ENCODE data around the gene HEATR1. TPM values are rescaled to one million over a fixed set of nuclear protein-coding genes. Genes with fewer than 3 reads are reported as not detected.

HEATR1 gene
- total RNA-seq, 1 donor from 2014 or later, result 27.4 TPM

DNA sequence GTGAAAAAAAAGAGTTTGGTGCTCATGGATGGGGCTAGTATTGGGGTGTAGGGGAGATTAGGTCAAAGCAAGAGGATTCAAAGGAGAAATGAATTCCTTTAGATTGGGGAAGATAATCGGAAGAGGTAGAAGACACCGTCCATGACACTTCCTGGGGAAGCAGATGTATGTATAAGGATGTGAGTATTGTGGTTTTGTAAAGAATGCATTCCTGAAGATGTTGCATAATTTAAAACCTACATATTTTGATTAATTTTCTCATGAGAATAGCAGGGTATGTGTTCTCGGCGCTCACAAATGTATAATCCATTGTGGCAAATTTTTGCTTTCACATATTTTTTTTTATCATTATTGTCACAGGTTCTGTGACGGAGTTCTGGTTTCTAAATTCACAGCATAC lies 86.0 kb downstream of the HEATR1 start:
- Histone ChIP-seq H3K27me3 (ENCODE audit: control insufficient read depth, insufficient read depth, low read length) (no peaks in the 10 kb centered on the region), H3K4me3 (ENCODE audit: low read depth, low read length) (no peak overlapping the region), H3K36me3 (ENCODE audit: control insufficient read depth, insufficient read depth, low read length) (no peaks in the 10 kb centered on the region)
- TF ChIP-seq, protein P1, sequence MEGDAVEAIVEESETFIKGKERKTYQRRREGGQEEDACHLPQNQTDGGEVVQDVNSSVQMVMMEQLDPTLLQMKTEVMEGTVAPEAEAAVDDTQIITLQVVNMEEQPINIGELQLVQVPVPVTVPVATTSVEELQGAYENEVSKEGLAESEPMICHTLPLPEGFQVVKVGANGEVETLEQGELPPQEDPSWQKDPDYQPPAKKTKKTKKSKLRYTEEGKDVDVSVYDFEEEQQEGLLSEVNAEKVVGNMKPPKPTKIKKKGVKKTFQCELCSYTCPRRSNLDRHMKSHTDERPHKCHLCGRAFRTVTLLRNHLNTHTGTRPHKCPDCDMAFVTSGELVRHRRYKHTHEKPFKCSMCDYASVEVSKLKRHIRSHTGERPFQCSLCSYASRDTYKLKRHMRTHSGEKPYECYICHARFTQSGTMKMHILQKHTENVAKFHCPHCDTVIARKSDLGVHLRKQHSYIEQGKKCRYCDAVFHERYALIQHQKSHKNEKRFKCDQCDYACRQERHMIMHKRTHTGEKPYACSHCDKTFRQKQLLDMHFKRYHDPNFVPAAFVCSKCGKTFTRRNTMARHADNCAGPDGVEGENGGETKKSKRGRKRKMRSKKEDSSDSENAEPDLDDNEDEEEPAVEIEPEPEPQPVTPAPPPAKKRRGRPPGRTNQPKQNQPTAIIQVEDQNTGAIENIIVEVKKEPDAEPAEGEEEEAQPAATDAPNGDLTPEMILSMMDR (IDR thresholded peaks at IDR 0.05; ENCODE audit: insufficient read depth, low read length, poor library complexity, severe bottlenecking), result no peak
- DNase-seq (ENCODE audit: low read depth), result no peak

DNA sequence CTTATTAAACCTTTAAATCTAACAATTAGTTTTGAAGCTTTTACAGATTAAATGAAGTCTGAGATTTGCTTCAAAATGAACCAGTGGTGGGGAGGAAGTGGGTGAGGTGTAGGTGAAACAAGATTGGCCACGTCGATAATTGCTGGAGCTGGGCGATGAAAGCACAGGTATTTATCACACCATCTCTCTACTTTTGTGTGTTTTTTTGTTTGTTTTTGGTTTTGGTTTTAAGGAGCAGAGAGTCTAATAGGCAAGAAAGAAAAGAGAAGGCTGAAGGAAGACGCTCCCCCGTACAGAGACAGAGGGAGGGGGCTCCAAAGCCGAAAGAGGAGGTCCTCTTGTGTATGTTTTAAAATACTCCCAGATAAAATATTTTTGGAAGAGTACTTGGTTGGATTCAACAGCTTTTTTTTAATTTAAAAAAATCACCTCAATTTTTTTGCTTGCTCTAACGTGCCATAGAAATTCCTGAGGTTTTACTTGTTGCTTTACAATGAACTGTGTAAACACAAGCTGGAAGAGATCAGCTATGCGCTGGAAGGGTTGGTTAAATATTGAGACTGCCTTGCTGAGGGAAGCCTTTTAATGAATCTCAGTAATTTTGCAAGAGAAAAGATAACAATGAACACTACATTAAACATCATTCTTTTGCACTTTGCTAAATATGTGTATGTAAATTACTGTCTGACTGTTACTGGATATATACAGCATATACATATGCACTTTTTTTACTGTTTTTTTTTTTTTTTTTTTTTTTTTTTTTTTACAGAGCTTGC lies 87.2 kb downstream of the HEATR1 start:
- no peak for DNase-seq (ENCODE audit: low read depth)
- Histone ChIP-seq H3K36me3 (ENCODE audit: control insufficient read depth, insufficient read depth, low read length) (no peaks in the 10 kb centered on the region), H3K4me3 (ENCODE audit: low read depth, low read length) (no peak overlapping the region), H3K27me3 (ENCODE audit: control insufficient read depth, insufficient read depth, low read length) (no peaks in the 10 kb centered on the region)
- TF ChIP-seq, protein P1 (IDR thresholded peaks at IDR 0.05; ENCODE audit: insufficient read depth, low read length, poor library complexity, severe bottlenecking), result no peak

DNA sequence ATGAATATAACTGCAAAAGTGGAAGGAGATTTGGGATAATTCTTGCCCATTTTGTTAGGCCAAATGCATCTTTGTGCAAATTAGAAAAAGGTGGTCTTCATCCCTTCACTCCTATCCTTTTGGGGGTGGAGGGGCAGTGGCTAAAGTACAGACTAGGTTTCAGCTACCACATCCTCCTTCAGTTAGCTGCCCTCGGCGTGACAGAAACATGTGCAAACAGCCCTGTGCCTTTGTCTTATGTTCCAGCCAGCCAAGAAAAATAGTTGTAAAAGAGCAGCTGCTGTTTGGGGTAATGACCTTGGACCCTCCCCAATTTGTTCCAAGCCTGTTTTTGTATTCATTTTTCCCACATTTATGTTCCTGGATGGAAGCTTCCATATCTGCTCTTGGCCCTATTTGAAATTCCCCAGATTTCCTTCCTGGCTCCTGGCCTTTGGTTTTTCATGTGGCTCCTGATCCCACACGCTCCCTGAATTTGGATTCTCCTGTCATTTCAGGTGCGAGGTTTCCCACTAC lies 88.8 kb downstream of the HEATR1 start:
- Histone ChIP-seq H3K4me3 (ENCODE audit: low read depth, low read length) (no peak overlapping the region), H3K27me3 (ENCODE audit: control insufficient read depth, insufficient read depth, low read length) (no peaks in the 10 kb centered on the region), H3K36me3 (ENCODE audit: control insufficient read depth, insufficient read depth, low read length) (no peaks in the 10 kb centered on the region)
- TF ChIP-seq, protein P1 (IDR thresholded peaks at IDR 0.05; ENCODE audit: insufficient read depth, low read length, poor library complexity, severe bottlenecking), result no peak
- no peak for DNase-seq (ENCODE audit: low read depth)

DNA sequence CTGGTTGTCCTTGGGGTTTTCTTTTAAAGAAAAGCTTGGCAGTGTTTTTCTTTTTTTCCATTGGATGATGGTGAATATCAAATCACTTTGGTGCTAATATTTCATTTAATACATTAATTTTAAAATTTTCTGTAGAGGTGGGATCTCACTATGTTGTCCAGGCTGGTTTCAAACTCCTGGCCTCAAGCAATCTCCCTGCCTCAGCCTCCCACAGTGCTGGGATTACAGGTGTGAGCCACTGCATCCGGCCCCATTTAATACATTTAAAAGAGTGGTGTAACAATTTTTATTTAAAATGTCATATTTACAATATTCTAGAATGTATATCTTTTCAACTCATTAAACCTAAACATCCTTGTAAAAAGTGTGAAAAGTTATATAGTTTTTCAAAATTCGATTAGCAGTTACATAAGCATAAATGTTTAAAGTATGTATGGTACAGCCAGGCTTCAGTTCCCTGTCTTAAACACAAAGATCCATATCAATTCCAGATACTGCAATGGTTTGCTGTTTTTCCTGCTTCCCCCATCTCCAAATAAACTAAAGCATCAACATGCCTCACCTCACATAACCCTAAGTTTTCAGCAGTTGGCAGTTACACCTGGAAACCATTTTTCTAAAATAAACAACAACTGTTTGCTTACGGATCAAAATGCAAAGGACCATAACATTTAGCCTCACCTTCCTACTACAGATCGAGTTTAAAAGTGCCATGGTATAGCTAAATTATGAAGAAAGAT lies 89.4 kb downstream of the HEATR1 start:
- no peak overlapping the region for H3K4me3 ChIP-seq (ENCODE audit: low read depth, low read length)
- H3K36me3 ChIP-seq (ENCODE audit: control insufficient read depth, insufficient read depth, low read length), result no peaks in the 10 kb centered on the region
- no peak for DNase-seq (ENCODE audit: low read depth)

DNA sequence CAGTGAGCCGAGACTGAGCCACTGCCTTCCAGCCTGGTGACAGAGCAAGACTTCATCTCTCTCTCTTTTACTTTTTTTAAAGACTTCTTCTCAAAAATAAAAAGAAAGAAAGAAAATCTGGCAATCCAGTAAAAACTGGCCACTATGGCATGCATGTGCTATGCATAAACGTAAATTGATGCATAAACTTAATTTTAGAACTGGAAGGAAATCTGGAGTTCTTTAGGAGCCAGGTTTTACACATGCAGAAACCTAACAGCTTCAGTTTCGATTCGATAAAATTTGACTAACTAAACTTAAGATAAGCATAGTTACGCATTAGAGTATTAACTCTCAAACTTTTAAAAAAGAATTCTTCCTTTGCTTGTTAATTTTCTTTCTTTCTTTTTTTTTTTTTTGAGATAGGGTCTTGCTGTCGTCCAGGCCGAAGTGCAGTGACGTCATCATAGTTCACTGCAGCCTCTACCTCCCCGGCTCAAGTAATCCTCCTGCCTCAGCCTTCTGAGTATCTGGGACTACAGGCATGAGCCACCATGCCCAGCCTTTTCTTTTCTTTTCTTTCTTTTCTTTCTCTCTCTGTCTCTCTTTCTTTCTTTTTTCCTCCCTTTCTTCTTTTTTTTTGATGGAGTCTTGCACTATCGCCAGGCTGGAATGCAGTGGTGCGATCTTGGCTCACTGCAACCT lies 92.4 kb downstream of the HEATR1 start:
- H3K4me3 ChIP-seq (ENCODE audit: low read depth, low read length), result no peak overlapping the region
- TF ChIP-seq, protein P1 (IDR thresholded peaks at IDR 0.05; ENCODE audit: insufficient read depth, low read length, poor library complexity, severe bottlenecking), result no peak
- DNase-seq (ENCODE audit: low read depth), result no peak
- H3K36me3 ChIP-seq (ENCODE audit: control insufficient read depth, insufficient read depth, low read length), result no peaks in the 10 kb centered on the region
- H3K27me3 ChIP-seq (ENCODE audit: control insufficient read depth, insufficient read depth, low read length), result no peaks in the 10 kb centered on the region

More for the DNA sequence above, 89.4 kb downstream of the HEATR1 start:
- TF ChIP-seq, protein P1 (IDR thresholded peaks at IDR 0.05; ENCODE audit: insufficient read depth, low read length, poor library complexity, severe bottlenecking), result no peak
- no peaks in the 10 kb centered on the region for H3K27me3 ChIP-seq (ENCODE audit: control insufficient read depth, insufficient read depth, low read length)
